Loucy (cell line): ENCODE measurements around the gene SMYD4.

Experiments used
- H2AFZ ChIP-seq: fragments of 200-600 bp; sonication (generic); 2 replicates; pipeline ENCODE4 v1.6.0; 2016; ENCODE audit warnings: antibody characterized with exemption, mild to moderate bottlenecking, low read length, moderate library complexity
- H3F3A ChIP-seq: fragments of 200-600 bp; 2 replicates; pipeline ENCODE4 v1.6.0; 2016; ENCODE audit warnings: antibody characterized with exemption, low read depth, mild to moderate bottlenecking
- H3K27me3 ChIP-seq: fragments of 200-600 bp; sonication (generic); 2 replicates; pipeline ENCODE4 v1.6.1; 2014; ENCODE audit warnings: low read length, mild to moderate bottlenecking; ENCODE audit not compliant: insufficient read depth, poor library complexity, severe bottlenecking
- H3K36me3 ChIP-seq: fragments of 200-600 bp; sonication (generic); 2 replicates; pipeline ENCODE4 v1.6.1; 2016; ENCODE audit warnings: low read length; ENCODE audit not compliant: insufficient read depth
- H3K4me1 ChIP-seq: fragments of 200-600 bp; sonication (generic); 2 replicates; pipeline ENCODE4 v1.5.1; 2014; ENCODE audit warnings: low read length, mild to moderate bottlenecking; ENCODE audit not compliant: insufficient read depth, poor library complexity, severe bottlenecking
- H3K4me2 ChIP-seq: fragments of 200-600 bp; sonication (generic); 2 replicates; pipeline ENCODE4 v1.6.0; 2014; ENCODE audit warnings: antibody characterized with exemption, low read length, low read depth, mild to moderate bottlenecking; ENCODE audit not compliant: poor library complexity, severe bottlenecking
- H3K4me3 ChIP-seq: fragments of 200-600 bp; sonication (generic); 2 replicates; pipeline ENCODE4 v1.5.1; 2014; ENCODE audit warnings: low read length, mild to moderate bottlenecking, mixed read lengths; ENCODE audit not compliant: poor library complexity, severe bottlenecking
- H3K79me2 ChIP-seq: fragments of 200-600 bp; sonication (generic); 2 replicates; pipeline ENCODE4 v1.6.1; 2014; ENCODE audit warnings: low read length; ENCODE audit not compliant: insufficient read depth
- H3K9ac ChIP-seq: fragments of 200-600 bp; sonication (generic); 2 replicates; pipeline ENCODE4 v1.6.0; 2014; ENCODE audit warnings: mild to moderate bottlenecking, low read depth, low read length, moderate library complexity; ENCODE audit not compliant: poor library complexity, severe bottlenecking
- H3K9me2 ChIP-seq: fragments of 200-600 bp; sonication (generic); replicated peaks from 2 replicates; pipeline ENCODE4 v1.6.1; 2016; ENCODE audit warnings: low read depth, low read length, mixed read lengths
- H3K9me3 ChIP-seq: fragments of 200-600 bp; sonication (generic); 2 replicates; pipeline ENCODE4 v1.6.1; 2014; ENCODE audit warnings: mild to moderate bottlenecking, antibody characterized with exemption, low read length, low read depth; ENCODE audit not compliant: insufficient read depth
- H4K20me1 ChIP-seq: fragments of 200-600 bp; sonication (generic); 2 replicates; pipeline ENCODE4 v1.6.0; 2014; ENCODE audit warnings: antibody characterized with exemption, low read length, mild to moderate bottlenecking; ENCODE audit not compliant: insufficient read depth, poor library complexity, severe bottlenecking
- EZH2phosphoT487 ChIP-seq: fragments of 200-600 bp; IDR thresholded peaks from 2 replicates; pipeline ENCODE4 v1.6.1; 2018; ENCODE audit warnings: antibody characterized with exemption, mild to moderate bottlenecking, moderate library complexity, borderline replicate concordance
- TF ChIP-seq, protein P1 (sequence below): fragments of 200-600 bp; sonication (generic); conservative IDR thresholded peaks from 2 replicates; pipeline ENCODE4 v1.5.1; 2014; ENCODE audit warnings: mild to moderate bottlenecking, antibody characterized with exemption, low read length

SMYD4 gene

DNA sequence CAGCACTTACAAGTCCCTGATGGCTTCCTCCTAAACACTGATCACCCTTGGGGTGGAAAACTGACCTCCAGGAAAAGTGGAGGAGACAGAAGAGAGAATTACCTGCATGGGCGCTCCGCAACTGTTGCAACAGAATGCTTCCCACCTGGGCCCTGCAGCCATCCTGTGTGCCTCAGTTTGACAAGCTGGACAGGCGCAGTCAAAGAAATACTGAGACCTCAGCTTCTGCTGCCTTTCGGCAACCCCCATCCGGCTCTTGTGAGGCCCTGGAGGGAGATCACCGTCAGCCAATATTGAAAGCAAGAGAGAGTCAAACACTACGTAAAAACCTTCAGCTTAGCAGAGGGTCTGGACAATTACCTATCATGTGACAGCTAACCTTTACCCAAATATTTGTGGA is 43.0 kb downstream of the SMYD4 start:
- Histone ChIP-seq H3K4me3 (no peak overlapping the region), H2AFZ (no peak overlapping the region), H3K9me3 (no peaks in the 10 kb centered on the region), H3K79me2 (no peaks in the 10 kb centered on the region), H4K20me1 (no peaks in the 10 kb centered on the region), H3K9me2 (no peaks in the 10 kb centered on the region), H3K27me3 (no peaks in the 10 kb centered on the region), H3K36me3 (peaks cover 54% of the 10 kb centered on the region; the same call in 1 of the 2 replicates), H3F3A (no peaks in the 10 kb centered on the region), H3K4me1 (no peaks in the 10 kb centered on the region), H3K9ac (no peak overlapping the region), H3K4me2 (no peak overlapping the region)
- TF ChIP-seq, protein P1, sequence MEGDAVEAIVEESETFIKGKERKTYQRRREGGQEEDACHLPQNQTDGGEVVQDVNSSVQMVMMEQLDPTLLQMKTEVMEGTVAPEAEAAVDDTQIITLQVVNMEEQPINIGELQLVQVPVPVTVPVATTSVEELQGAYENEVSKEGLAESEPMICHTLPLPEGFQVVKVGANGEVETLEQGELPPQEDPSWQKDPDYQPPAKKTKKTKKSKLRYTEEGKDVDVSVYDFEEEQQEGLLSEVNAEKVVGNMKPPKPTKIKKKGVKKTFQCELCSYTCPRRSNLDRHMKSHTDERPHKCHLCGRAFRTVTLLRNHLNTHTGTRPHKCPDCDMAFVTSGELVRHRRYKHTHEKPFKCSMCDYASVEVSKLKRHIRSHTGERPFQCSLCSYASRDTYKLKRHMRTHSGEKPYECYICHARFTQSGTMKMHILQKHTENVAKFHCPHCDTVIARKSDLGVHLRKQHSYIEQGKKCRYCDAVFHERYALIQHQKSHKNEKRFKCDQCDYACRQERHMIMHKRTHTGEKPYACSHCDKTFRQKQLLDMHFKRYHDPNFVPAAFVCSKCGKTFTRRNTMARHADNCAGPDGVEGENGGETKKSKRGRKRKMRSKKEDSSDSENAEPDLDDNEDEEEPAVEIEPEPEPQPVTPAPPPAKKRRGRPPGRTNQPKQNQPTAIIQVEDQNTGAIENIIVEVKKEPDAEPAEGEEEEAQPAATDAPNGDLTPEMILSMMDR = no peak
- no peak for TF ChIP-seq EZH2phosphoT487

DNA sequence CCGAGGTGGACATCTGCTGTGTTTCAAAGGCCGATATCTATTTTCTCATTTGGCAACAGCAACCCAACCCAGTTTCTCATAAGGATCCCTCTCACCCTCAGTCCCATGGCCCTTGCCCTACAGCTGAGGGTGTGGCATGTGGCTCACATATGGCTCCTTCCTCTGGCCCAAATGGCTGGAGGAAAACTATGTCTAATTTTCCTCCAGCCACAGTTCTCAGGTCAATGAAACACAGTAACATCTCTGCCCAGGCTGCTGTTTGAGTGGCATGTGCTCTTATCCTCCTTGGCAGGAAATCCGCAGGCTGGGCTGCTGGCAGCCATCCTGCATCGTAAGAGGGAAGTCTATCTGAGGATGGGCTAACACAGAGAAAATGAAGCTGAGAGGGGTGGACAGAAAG is 43.8 kb downstream of the SMYD4 start:
- Histone ChIP-seq H2AFZ (no peak overlapping the region), H3K79me2 (no peaks in the 10 kb centered on the region), H3K4me3 (no peak overlapping the region), H3K27me3 (no peaks in the 10 kb centered on the region), H3K9ac (no peak overlapping the region), H3K36me3 (peaks cover 62% of the 10 kb centered on the region; the same call in 1 of the 2 replicates), H3K4me1 (no peaks in the 10 kb centered on the region), H4K20me1 (no peaks in the 10 kb centered on the region), H3K4me2 (no peak overlapping the region), H3K9me2 (no peaks in the 10 kb centered on the region), H3K9me3 (no peaks in the 10 kb centered on the region), H3F3A (no peaks in the 10 kb centered on the region)
- TF ChIP-seq EZH2phosphoT487 = no peak
- TF ChIP-seq, protein P1 = no peak

DNA sequence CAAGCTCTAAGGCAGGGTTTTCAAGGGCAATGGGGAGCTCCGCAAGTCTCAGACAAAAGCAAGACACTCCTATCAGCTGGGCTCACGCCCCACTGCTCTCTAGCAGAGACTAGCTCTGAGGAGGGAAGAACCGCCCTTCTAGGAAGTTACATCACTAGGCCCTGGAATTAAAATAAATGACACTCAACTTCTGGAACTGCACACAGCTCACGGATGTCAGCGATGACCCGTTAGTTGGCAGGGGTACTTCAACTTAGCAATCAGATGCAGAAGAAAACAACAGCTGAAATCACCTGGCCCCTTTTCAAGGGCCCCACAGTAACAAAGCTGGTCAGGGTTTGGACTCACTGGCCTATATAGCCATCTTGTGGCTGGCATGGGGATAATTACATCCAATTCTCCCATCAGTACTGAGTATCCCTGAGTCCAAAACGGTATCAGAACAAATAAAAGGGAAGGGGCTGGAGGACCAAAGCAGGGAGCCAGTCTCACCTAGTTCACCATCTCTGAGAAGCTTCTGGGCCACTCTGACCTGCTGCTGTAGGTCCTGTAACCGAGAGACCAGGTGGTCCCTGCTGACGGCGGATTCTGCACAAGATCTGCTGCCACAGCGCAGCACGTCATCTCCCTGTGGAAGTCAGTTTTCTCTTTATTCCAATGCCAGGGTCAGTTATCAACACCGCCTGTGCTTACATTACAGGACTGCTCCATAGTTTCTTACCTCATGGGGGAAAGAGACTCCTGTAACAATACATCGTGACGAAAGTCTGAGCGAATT is 45.7 kb downstream of the SMYD4 start:
- Histone ChIP-seq H3K4me1 (no peaks in the 10 kb centered on the region), H3K4me3 (no peak overlapping the region)

More for the DNA sequence above, 45.7 kb downstream of the SMYD4 start:
- Histone ChIP-seq H4K20me1 (no peaks in the 10 kb centered on the region), H3K4me2 (no peak overlapping the region), H3K9me3 (no peaks in the 10 kb centered on the region), H3F3A (no peaks in the 10 kb centered on the region), H3K9me2 (no peaks in the 10 kb centered on the region), H3K36me3 (peaks cover 74% of the 10 kb centered on the region; the same call in 1 of the 2 replicates), H3K79me2 (no peaks in the 10 kb centered on the region), H3K9ac (no peak overlapping the region), H2AFZ (no peak overlapping the region), H3K27me3 (no peaks in the 10 kb centered on the region)
- TF ChIP-seq EZH2phosphoT487 = no peak
- TF ChIP-seq, protein P1 = peak; percentile 49
